HFFc6 (cell line): ENCODE data around the gene IGFL3. TPM values are rescaled to one million over a fixed set of nuclear protein-coding genes. Genes with fewer than 3 reads are reported as not detected.

Experiments used
- DNase-seq: peaks from one replicate; pipeline ENCODE4 v3.0.0-alpha.2; 2018
- H3K27ac Mint-ChIP-seq: 2 replicates; pipeline ENCODE4 v1.8.0; 2020; ENCODE audit warnings: mild to moderate bottlenecking, mixed read lengths
- H3K27me3 Mint-ChIP-seq: 2 replicates; pipeline ENCODE4 v1.8.0; 2021; ENCODE audit warnings: mild to moderate bottlenecking, moderate library complexity, mixed read lengths; ENCODE audit not compliant: insufficient read depth
- H3K36me3 Mint-ChIP-seq: 2 replicates; pipeline ENCODE4 v1.8.0; 2021; ENCODE audit warnings: low read depth, mixed read lengths
- H3K4me1 Mint-ChIP-seq: 2 replicates; pipeline ENCODE4 v1.8.0; 2020; ENCODE audit warnings: low read depth, mixed read lengths
- H3K4me3 Mint-ChIP-seq: 2 replicates; pipeline ENCODE4 v1.8.0; 2020; ENCODE audit warnings: mild to moderate bottlenecking, moderate library complexity, mixed read lengths
- H3K9me3 Mint-ChIP-seq: 2 replicates; pipeline ENCODE4 v1.8.0; 2020; ENCODE audit warnings: mild to moderate bottlenecking, mixed read lengths
- CTCF ChIP-seq: fragments of 200-600 bp; sonication (generic); IDR thresholded peaks from 2 replicates; pipeline ENCODE4 v1.5.0; 2021; ENCODE audit warnings: antibody characterized with exemption, mild to moderate bottlenecking
- total RNA-seq, 6 experiments: library from RNA; stranded (reverse); fragmentation: NEBNext Ultra II Directional; extraction: Animal tissue kit (Norgen Biotek cat#: 25700); gene quantifications; 2 replicates in 1 of 6; 3 replicates in 5 of 6; pipeline ENCODE4 v1.2.3, GENCODE V29; 2021

The IGFL3 gene
- total RNA-seq, 6 experiments from 2014 or later: not detected

- H3K36me3 Mint-ChIP-seq: no peaks in the 10 kb centered on the region
- no peak overlapping the region for H3K27ac Mint-ChIP-seq
- H3K9me3 Mint-ChIP-seq: no peaks in the 10 kb centered on the region; the same call in 1 of the 2 replicates
- no peak overlapping the region for H3K4me3 Mint-ChIP-seq
- no peak for DNase-seq
- TF ChIP-seq CTCF: no peak
- peaks cover 42% of the 10 kb centered on the region for H3K27me3 Mint-ChIP-seq
- no peaks in the 10 kb centered on the region for H3K4me1 Mint-ChIP-seq
These were observed 20.3 kb upstream of the IGFL3 start for GRCh38 chr19:46144756-46145155.

GRCh38 chr19:46142294-46142693 lies 17.8 kb upstream of the IGFL3 start:
- H3K27me3 Mint-ChIP-seq: peaks cover 47% of the 10 kb centered on the region
- no peak for TF ChIP-seq CTCF
- H3K4me1 Mint-ChIP-seq: no peaks in the 10 kb centered on the region
- no peaks in the 10 kb centered on the region; the same call in 1 of the 2 replicates for H3K9me3 Mint-ChIP-seq
- H3K36me3 Mint-ChIP-seq: no peaks in the 10 kb centered on the region
- no peak for DNase-seq
- no peak overlapping the region for H3K27ac Mint-ChIP-seq
- H3K4me3 Mint-ChIP-seq: no peak overlapping the region

- Mint-ChIP-seq H3K27me3 (peaks cover 42% of the 10 kb centered on the region), H3K4me1 (no peaks in the 10 kb centered on the region), H3K4me3 (no peak overlapping the region), H3K27ac (no peak overlapping the region), H3K9me3 (no peaks in the 10 kb centered on the region; the same call in 1 of the 2 replicates), H3K36me3 (peaks cover 5% of the 10 kb centered on the region; the same call in 1 of the 2 replicates)
- no peak for TF ChIP-seq CTCF
- DNase-seq: no peak
These were observed 16.9 kb upstream of the IGFL3 start for GRCh38 chr19:46141421-46141820.

- H3K36me3 Mint-ChIP-seq: peaks cover 26% of the 10 kb centered on the region
These were observed 13.5 kb upstream of the IGFL3 start for GRCh38 chr19:46137915-46138473.

GRCh38 chr19:46134527-46134926 lies 10.0 kb upstream of the IGFL3 start:
- no peak for DNase-seq
- TF ChIP-seq CTCF: no peak
- Mint-ChIP-seq H3K27ac (no peak overlapping the region), H3K9me3 (no peaks in the 10 kb centered on the region; the same call in 1 of the 2 replicates), H3K4me3 (no peak overlapping the region), H3K4me1 (peaks cover 28% of the 10 kb centered on the region), H3K27me3 (peaks cover 27% of the 10 kb centered on the region), H3K36me3 (peaks cover 36% of the 10 kb centered on the region)

More at GRCh38 chr19:46137915-46138473, 13.5 kb upstream of the IGFL3 start:
- no peaks in the 10 kb centered on the region for H3K9me3 Mint-ChIP-seq
- DNase-seq: no peak
- TF ChIP-seq CTCF: no peak
- H3K27me3 Mint-ChIP-seq: peaks cover 28% of the 10 kb centered on the region
- no peak overlapping the region for H3K4me3 Mint-ChIP-seq
- peaks cover 19% of the 10 kb centered on the region for H3K4me1 Mint-ChIP-seq
- H3K27ac Mint-ChIP-seq: no peak overlapping the region
